ENCODE results near the gene MGRN1. TPM values are rescaled to one million over a fixed set of nuclear protein-coding genes. Genes with fewer than 3 reads are reported as not detected.
A peak's percentile ranks its signal among the peaks of the same experiment; 100 is the strongest.

The MGRN1 gene
- total and polyA plus RNA-seq, 2 experiments from 2014 or later: 29.2 to 30.8 TPM

DNA sequence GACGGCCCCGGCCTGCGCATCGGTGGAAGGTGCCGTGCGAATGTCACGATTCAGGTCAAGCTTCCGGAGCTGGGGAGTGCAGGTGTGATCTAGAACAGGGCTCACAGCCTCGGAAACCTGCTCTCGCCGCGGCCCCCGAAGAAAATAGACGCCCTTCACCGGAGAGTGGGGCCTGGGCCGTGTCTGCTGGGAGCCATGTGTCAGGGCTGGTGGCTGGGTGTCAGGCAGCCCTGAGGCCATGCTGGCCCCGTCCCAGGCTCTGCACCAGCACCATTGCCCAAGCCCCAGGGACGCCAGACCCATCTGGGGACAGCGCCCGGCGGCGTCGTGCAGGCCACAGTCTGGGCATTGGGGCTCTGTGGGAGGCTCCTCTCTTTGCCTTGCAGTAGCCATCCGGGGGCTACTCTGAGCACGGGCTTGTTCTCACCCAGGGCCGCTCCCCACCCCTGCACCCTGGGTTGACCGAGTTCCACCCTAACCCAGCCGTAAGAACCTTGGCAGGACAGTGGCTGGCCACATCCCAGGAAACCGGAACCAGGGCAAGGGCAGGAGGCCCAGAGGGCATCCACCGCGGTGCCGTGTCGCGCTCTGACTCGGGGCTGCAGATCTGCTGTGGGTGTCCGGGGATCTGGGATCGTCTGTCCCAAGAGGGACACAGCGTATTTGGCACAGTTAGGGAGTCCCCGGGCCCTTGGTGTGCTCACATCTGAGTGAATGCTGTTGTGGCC, 63.5 kb downstream of the MGRN1 start:
- Histone ChIP-seq H3K4me1 (ENCODE audit: insufficient read depth) (no peaks in the 10 kb centered on the region), H3K4me2 (no peak overlapping the region), H4K20me1 (ENCODE audit: insufficient read depth, poor library complexity, severe bottlenecking) (no peaks in the 10 kb centered on the region), H3K4me3 (no peak overlapping the region), H3K9me2 (replicated peaks; ENCODE audit: insufficient read depth) (no peaks in the 10 kb centered on the region), H3K36me3 (replicated peaks; ENCODE audit: insufficient read depth, low read depth) (no peaks in the 10 kb centered on the region), H3K9me3 (ENCODE audit: low read depth) (no peaks in the 10 kb centered on the region), H3K79me2 (no peaks in the 10 kb centered on the region), H3K27me3 (no peaks in the 10 kb centered on the region), H2AFZ (no peak overlapping the region), H3K27ac (no peak overlapping the region)
- TF ChIP-seq, protein P1, sequence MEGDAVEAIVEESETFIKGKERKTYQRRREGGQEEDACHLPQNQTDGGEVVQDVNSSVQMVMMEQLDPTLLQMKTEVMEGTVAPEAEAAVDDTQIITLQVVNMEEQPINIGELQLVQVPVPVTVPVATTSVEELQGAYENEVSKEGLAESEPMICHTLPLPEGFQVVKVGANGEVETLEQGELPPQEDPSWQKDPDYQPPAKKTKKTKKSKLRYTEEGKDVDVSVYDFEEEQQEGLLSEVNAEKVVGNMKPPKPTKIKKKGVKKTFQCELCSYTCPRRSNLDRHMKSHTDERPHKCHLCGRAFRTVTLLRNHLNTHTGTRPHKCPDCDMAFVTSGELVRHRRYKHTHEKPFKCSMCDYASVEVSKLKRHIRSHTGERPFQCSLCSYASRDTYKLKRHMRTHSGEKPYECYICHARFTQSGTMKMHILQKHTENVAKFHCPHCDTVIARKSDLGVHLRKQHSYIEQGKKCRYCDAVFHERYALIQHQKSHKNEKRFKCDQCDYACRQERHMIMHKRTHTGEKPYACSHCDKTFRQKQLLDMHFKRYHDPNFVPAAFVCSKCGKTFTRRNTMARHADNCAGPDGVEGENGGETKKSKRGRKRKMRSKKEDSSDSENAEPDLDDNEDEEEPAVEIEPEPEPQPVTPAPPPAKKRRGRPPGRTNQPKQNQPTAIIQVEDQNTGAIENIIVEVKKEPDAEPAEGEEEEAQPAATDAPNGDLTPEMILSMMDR (IDR thresholded peaks at IDR 0.05; ENCODE audit: poor library complexity): no peak
- no peak for TF ChIP-seq EZH2phosphoT487 (IDR thresholded peaks at IDR 0.05; ENCODE audit: low read depth, severe bottlenecking, unreplicated experiment)
- no peak for TF ChIP-seq EZH2 (IDR thresholded peaks at IDR 0.05; ENCODE audit: borderline replicate concordance)
- 95% methylated on average over 39 of the region's 39 CpGs for WGBS (ENCODE audit: low lambda C conversion rate, missing lambda C conversion rate)
- peak; percentile 2 for DNase-seq (ENCODE audit: low spot score)

DNA sequence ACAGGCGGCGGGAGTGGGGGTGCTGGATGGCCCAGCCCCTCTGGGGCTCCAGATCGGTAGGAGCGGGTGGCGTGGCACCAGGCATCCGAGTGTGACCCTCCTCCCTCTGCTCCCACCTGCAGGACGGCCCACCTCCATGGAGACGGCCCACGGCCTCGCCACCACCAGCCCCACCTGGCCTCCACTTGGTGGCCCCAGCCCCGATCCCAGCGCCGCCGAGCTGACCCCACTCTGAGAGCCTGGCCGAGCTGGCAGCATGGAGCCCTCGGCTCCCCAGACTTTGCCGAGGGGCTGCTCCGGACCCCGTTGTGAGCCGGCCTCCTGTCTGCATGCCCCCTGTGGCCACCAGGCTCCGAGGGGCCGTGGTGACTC, 64.0 kb downstream of the MGRN1 start:
- no peak overlapping the region for H3K4me2 ChIP-seq
- TF ChIP-seq EZH2phosphoT487 (IDR thresholded peaks at IDR 0.05; ENCODE audit: low read depth, severe bottlenecking, unreplicated experiment): no peak
- TF ChIP-seq EZH2 (IDR thresholded peaks at IDR 0.05; ENCODE audit: borderline replicate concordance): no peak
- H4K20me1 ChIP-seq (ENCODE audit: insufficient read depth, poor library complexity, severe bottlenecking): no peaks in the 10 kb centered on the region
- H3K4me3 ChIP-seq: no peak overlapping the region
- H3K4me1 ChIP-seq (ENCODE audit: insufficient read depth): no peaks in the 10 kb centered on the region
- H3K79me2 ChIP-seq: no peaks in the 10 kb centered on the region
- 97% methylated on average over 20 of the region's 22 CpGs for WGBS (ENCODE audit: low lambda C conversion rate, missing lambda C conversion rate)
- no peak overlapping the region for H2AFZ ChIP-seq
- peak; percentile 5 for DNase-seq (ENCODE audit: low spot score)
- H3K9me3 ChIP-seq (ENCODE audit: low read depth): no peaks in the 10 kb centered on the region
- H3K36me3 ChIP-seq (replicated peaks; ENCODE audit: insufficient read depth, low read depth): no peaks in the 10 kb centered on the region
- H3K27me3 ChIP-seq: no peaks in the 10 kb centered on the region
- no peak overlapping the region for H3K27ac ChIP-seq
- no peaks in the 10 kb centered on the region for H3K9me2 ChIP-seq (replicated peaks; ENCODE audit: insufficient read depth)

DNA sequence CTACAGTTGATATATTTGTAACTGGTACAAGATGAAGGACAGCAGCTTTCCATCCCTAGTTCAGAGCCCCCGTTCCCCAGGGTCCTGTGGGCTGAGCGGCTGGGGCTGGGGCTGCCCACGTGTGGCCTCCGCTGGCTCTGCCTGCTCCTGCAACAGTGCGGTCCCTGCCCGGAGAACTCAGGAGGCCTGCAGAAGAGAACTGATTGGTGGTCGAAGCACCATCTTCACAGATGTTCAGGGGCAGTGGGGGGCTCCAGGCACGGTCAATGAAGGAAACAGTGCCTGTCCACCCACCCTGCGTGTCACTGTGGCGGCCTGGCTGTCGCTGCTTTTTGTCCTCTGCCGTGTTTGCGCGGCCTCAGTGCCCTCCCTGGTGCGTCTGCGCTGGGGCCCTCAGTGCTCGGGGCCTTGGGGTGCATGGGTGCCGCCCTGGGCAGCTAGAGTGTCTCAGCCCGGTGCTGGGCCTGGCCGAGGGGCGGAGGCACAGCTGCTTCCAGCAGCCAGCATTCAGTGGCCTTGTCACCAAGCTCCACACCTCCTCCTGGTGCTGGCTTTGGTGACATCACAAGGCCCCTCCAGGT, 64.6 kb downstream of the MGRN1 start:
- no peak overlapping the region for H2AFZ ChIP-seq
- H3K79me2 ChIP-seq: peaks cover 3% of the 10 kb centered on the region
- no peak overlapping the region for H3K27ac ChIP-seq
- no peak overlapping the region for H3K4me3 ChIP-seq
- no peaks in the 10 kb centered on the region for H3K27me3 ChIP-seq
- H3K9me2 ChIP-seq (replicated peaks; ENCODE audit: insufficient read depth): no peaks in the 10 kb centered on the region
- peak; percentile 5 for DNase-seq (ENCODE audit: low spot score)
- no peak overlapping the region for H3K4me2 ChIP-seq
- TF ChIP-seq, protein P1 (IDR thresholded peaks at IDR 0.05; ENCODE audit: poor library complexity): no peak
- no peak for TF ChIP-seq EZH2phosphoT487 (IDR thresholded peaks at IDR 0.05; ENCODE audit: low read depth, severe bottlenecking, unreplicated experiment)
- TF ChIP-seq EZH2 (IDR thresholded peaks at IDR 0.05; ENCODE audit: borderline replicate concordance): no peak
- no peaks in the 10 kb centered on the region for H3K36me3 ChIP-seq (replicated peaks; ENCODE audit: insufficient read depth, low read depth)
- no peaks in the 10 kb centered on the region for H3K9me3 ChIP-seq (ENCODE audit: low read depth)
- no peaks in the 10 kb centered on the region for H3K4me1 ChIP-seq (ENCODE audit: insufficient read depth)
- WGBS (ENCODE audit: low lambda C conversion rate, missing lambda C conversion rate): 94% methylated on average over 21 of the region's 21 CpGs
- H4K20me1 ChIP-seq (ENCODE audit: insufficient read depth, poor library complexity, severe bottlenecking): no peaks in the 10 kb centered on the region

Measured in hepatocyte (in vitro differentiated cells).